Activated naive CD8-positive, alpha-beta T cell treated with anti-CD3 and anti-CD28 coated beads for 36 hours (primary cell): ENCODE data around the gene MSI2. TPM values are rescaled to one million over a fixed set of nuclear protein-coding genes. Genes with fewer than 3 reads are reported as not detected.

ENCODE experiments used
- DNase-seq: peaks from one replicate; pipeline ENCODE4 v3.0.0; 2021
- H3K27ac Mint-ChIP-seq: one replicate; pipeline ENCODE4 v1.8.0; 2022; ENCODE audit warnings: mild to moderate bottlenecking, moderate library complexity, mixed read lengths
- H3K27me3 Mint-ChIP-seq: one replicate; pipeline ENCODE4 v1.8.0; 2022; ENCODE audit warnings: mild to moderate bottlenecking, mixed read lengths
- H3K36me3 Mint-ChIP-seq: one replicate; pipeline ENCODE4 v1.8.0; 2021; ENCODE audit warnings: mild to moderate bottlenecking, mixed read lengths
- H3K4me1 Mint-ChIP-seq: one replicate; pipeline ENCODE4 v1.8.0; 2021; ENCODE audit warnings: mixed read lengths
- H3K4me3 Mint-ChIP-seq: one replicate; pipeline ENCODE4 v1.8.0; 2022; ENCODE audit warnings: mild to moderate bottlenecking, moderate library complexity, mixed read lengths
- H3K9me3 Mint-ChIP-seq: one replicate; pipeline ENCODE4 v1.8.0; 2022; ENCODE audit warnings: mixed read lengths
- total RNA-seq, 2 experiments: library from RNA; stranded (reverse); gene quantifications; one replicate each; pipeline ENCODE4 v1.2.3, GENCODE V29; 2021

MSI2 gene
- total RNA-seq, 2 experiments from 2014 or later: 48.0 to 49.4 TPM

DNA sequence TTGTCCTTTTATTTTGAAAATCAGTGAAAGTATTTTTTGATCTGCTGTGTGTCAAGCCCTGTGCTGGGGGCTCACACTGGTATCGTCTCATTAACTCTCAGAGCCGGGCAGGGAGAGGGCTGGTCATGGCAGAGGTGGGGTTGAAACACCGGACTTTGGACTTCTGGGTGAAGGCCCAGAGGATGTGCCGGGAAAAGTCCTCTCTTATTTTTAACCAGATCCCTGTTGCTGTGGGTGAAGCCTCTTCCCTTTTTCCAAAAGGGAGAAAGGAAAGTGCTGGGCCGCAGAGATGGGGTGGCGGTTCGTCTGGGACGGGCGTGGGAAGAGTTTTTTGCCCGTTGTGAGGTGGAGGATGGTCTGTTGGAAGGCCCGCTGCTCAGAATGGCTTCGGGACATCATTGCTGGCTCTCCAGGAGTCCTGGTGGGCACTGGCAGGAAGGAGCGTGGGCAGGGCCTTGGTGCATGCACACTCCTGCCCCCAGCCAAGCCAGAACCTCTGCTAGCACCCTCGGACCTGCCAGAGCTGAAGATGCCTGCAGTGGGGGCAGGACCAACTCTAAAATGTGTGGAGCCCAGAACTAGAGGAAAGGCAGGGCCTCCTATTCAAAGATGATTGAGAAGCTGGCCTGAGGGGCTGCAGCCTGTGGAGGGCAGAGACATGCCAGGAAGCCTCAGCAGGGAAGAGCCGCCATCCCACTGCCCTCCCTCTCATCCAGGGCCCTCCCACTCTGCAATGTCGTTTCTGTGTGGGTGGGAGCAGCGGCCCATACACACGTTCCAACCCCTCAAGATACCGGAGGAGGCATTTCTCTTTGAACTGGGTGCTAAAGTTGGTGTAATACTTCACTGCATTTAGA is 275.6 kb downstream of the MSI2 start:
- peaks cover 4% of the 10 kb centered on the region for H3K36me3 Mint-ChIP-seq
- no peaks in the 10 kb centered on the region for H3K9me3 Mint-ChIP-seq
- no peak for DNase-seq
- H3K4me3 Mint-ChIP-seq: no peak overlapping the region
- H3K4me1 Mint-ChIP-seq: peaks cover 42% of the 10 kb centered on the region
- no peaks in the 10 kb centered on the region for H3K27me3 Mint-ChIP-seq
- peak overlapping the region; percentile 55 for H3K27ac Mint-ChIP-seq

DNA sequence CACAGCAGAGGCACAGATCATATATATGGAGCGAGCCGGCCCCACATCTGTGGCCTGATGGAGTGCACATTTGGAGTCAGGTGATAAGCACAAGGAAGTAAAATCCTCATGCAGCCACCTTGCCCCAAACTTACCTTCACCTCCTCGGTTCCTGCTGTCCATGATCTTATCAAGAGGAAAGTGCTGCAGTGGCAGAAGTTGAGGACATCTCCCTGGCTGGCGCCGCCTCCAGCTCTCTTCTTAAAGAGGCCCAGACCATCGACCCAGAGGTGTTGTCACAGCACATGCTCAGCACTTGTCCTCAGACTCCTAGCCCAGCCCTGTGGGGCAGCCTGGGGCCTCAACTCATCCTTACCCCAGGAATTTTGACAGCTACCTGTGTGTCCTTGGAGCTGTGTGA is 276.2 kb downstream of the MSI2 start:
- H3K9me3 Mint-ChIP-seq: no peaks in the 10 kb centered on the region
- no peak overlapping the region for H3K4me3 Mint-ChIP-seq
- peak overlapping the region; percentile 55 for H3K27ac Mint-ChIP-seq
- H3K27me3 Mint-ChIP-seq: no peaks in the 10 kb centered on the region
- peaks cover 46% of the 10 kb centered on the region for H3K4me1 Mint-ChIP-seq
- peaks cover 4% of the 10 kb centered on the region for H3K36me3 Mint-ChIP-seq
- DNase-seq: no peak

DNA sequence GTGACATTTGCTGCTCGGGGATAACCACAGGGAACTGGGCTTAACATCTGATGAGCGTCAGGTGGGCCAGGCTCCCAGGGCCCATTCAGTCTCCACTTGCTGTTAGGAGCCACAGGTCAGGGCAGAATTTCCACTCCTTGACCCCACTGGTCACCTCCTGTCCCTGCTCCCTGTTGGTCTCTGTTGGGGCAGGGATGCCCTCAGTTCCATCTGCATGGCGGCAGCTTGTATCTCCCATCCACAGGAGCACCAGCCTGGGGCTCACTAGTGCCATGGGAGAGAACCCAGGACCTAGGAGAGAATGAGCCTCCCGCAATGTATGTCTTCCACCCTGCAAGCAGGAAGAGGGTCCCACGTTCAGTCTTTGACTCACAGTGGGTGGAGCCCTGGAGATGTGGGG is 276.6 kb downstream of the MSI2 start:
- Mint-ChIP-seq H3K27me3 (no peaks in the 10 kb centered on the region), H3K36me3 (peaks cover 4% of the 10 kb centered on the region), H3K4me3 (no peak overlapping the region), H3K4me1 (peaks cover 47% of the 10 kb centered on the region), H3K9me3 (no peaks in the 10 kb centered on the region), H3K27ac (no peak overlapping the region)
- DNase-seq: no peak

DNA sequence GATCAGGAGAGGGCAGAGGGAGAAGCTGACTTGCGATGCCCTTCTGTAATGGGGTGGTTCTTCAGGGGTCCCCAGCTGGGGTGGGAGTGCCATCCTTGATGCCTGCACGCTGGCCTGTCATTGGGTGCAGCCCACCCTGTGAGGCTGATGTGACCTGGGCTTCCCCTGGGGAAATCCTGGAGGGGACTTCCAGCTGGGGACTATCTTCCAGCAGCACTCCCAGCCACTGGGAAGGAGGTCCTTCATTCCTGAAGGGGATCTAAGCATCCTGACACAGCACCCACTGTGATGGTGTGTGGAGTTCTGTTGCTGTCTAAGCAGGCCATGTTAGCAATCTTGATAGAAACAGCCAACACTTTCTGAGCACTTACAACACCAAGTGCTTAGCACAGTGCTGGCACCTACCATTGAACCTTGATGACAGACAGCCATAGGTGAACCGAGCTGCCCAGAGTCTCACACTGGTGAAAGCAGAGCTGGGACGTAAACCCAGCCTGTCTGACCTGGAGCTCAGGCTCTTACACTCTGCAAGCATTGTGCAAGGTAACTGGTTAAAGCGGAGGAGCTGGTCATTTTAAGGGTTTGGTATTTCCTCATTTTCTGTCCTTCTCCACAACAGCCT is 277.5 kb downstream of the MSI2 start:
- peaks cover 52% of the 10 kb centered on the region for H3K4me1 Mint-ChIP-seq
- H3K9me3 Mint-ChIP-seq: no peaks in the 10 kb centered on the region
- no peak for DNase-seq
- H3K4me3 Mint-ChIP-seq: no peak overlapping the region
- no peaks in the 10 kb centered on the region for H3K27me3 Mint-ChIP-seq
- H3K36me3 Mint-ChIP-seq: peaks cover 4% of the 10 kb centered on the region
- H3K27ac Mint-ChIP-seq: no peak overlapping the region

DNA sequence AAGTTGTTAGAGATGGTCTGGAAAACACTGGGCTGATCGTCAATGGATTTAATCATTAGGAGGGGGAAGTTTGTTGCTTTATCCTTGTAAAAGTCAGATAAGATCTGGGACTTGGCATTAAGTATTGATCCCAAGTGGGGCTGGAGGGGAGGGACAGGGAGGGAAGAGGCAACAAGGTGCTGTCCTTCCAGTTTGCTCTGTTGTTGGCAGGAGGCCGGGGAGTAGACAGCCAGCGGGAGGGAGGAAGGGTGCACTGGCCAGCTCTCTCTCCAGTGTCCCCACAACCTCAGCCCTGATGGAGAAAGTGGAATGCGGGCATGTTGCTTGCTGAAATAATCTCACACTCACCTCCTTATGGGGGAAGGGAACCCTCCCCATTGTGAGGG is 278.5 kb downstream of the MSI2 start:
- Mint-ChIP-seq H3K4me1 (peaks cover 47% of the 10 kb centered on the region), H3K4me3 (no peak overlapping the region), H3K36me3 (peaks cover 4% of the 10 kb centered on the region), H3K27ac (no peak overlapping the region), H3K27me3 (no peaks in the 10 kb centered on the region), H3K9me3 (no peaks in the 10 kb centered on the region)
- no peak for DNase-seq

DNA sequence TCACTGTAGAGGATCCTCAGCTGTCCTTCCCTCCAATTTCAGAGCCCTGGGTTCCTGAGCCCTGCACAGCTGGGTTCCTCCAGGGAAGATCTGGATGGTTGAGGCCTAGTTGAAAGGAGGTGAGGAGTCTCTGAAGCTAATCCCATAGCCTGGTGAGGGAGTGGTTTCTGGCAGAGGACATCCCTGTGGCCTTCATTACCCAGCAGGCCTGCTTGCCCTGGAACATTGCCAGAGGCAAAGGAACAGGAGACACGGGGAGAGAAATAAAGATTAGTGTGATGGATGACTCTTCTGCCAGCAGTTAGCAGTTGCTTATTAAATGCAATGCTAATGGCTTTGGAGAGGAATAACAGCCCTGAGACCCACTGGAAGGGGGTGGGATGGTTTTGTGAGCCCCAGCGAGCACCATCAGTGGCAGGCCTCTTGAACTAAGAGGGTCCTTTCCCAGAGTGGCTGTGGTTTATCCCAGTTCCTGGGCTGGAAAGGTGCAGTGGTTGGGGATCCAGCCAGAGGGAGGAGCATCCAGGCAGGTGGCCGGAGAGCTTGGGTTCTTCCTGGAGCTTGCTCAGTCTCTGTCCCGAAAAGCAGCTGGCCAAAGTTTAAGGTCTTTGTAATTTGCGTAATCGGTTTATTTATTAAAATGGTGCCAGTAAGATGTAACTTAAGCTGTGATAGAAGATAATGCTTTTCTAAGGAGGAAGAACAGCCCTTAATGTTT is 279.1 kb downstream of the MSI2 start:
- DNase-seq: no peak
- Mint-ChIP-seq H3K27me3 (no peaks in the 10 kb centered on the region), H3K36me3 (peaks cover 4% of the 10 kb centered on the region), H3K4me1 (peaks cover 41% of the 10 kb centered on the region), H3K9me3 (no peaks in the 10 kb centered on the region), H3K27ac (no peak overlapping the region), H3K4me3 (no peak overlapping the region)

DNA sequence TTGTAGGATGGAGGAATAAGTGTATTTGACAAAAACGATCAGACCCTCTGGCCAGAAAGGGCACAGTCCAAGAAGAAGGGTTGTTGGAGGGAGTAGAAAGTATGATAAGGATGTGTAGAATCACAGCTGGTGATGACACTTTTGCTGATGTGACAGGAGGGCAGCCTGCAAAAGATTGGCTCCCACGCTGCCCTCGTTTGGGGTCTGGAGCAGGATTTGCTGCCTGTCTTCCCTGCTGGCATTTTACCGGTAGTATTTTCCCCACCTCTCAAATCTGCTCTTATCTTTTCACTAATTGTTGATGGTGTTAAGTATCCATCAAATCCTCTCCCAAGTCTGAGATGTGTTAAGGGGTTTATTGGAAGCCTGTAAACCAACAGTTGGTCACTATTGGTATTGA is 280.0 kb downstream of the MSI2 start:
- no peaks in the 10 kb centered on the region for H3K9me3 Mint-ChIP-seq
- no peak overlapping the region for H3K4me3 Mint-ChIP-seq
- DNase-seq: no peak
- peaks cover 36% of the 10 kb centered on the region for H3K4me1 Mint-ChIP-seq
- no peak overlapping the region for H3K27ac Mint-ChIP-seq
- H3K27me3 Mint-ChIP-seq: no peaks in the 10 kb centered on the region
- H3K36me3 Mint-ChIP-seq: peaks cover 2% of the 10 kb centered on the region

DNA sequence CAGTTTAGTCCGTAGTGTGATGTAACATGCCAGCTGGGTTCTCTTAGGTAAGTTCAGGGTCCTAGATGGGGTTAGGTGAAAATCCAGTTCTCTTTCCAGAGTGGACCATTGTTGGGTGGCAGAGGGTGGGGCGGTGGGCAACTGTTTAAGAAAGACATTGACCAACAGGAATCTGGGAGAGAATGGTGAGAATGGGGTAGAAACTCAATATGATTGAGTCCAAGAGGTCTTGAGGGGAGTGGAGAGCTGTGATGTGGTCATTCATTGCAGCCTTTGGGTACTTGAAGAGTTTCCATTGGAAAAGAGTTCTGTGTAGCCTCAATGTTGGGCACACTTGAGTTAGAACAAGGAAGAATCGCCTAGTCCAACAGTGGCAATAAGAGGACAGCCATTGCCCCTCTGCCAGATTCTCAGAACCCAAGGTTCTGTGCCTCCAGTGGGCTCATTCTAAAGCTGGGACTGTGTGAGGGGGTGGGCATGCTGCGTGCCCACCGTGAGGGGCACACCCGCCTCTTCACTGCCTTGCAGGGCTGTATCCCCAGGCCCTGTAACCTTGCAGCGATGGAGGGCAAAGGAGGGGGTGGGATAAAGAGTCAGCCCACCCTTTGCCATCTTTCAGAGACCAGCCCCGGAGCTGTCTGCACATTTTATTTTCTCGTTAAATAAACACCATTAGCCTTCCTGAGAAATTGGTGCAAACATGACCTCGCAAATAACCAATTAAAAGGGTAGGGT is 280.6 kb downstream of the MSI2 start:
- Mint-ChIP-seq H3K27me3 (no peaks in the 10 kb centered on the region), H3K9me3 (no peaks in the 10 kb centered on the region), H3K36me3 (peaks cover 2% of the 10 kb centered on the region), H3K4me3 (peak overlapping the region; percentile 53), H3K27ac (peak overlapping the region; percentile 45), H3K4me1 (peaks cover 32% of the 10 kb centered on the region)
- DNase-seq: no peak

DNA sequence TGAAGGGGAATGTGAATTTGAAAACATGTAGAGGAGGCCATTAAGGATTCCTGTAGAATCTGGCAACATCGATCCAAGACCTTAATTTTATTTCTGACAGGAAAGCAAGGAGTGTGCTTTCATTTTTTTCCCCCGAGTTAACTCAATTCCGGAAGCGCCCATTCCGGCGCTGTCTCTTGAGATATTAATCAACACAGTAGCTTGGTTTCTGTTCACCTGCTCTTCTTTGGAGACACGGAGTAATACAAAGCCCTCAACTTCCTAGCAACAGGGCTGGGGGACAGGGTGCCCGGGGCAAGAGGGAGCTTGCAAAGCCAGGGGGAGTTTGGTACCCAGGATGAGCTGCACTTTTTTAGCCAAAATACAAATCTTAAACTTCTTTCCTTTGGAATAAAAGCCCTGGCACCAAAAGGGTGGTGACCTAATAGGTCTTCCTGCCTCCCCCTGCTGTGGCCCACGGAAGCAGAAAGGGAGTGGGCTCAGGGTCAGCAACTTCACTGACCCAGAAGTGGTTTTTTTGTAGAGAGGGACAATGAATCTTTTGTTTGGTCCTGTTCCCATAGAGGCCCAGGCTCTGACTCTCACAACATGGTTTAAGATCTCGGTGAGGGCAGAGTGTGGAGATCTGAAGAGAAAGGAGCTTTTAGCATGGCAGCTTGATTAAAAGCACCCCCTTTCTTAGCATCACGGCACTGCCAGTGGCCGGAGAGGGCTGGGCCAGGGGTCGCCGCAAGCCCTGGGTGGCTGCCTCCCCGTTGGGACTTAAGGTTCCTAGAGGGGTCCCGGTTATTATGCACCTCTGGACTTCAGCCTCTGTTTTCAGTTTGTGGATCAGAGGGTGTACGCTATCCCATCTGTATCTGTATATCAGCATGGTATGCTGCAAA is 281.4 kb downstream of the MSI2 start:
- DNase-seq: no peak
- H3K27me3 Mint-ChIP-seq: no peaks in the 10 kb centered on the region
- H3K36me3 Mint-ChIP-seq: peaks cover 2% of the 10 kb centered on the region
- peaks cover 25% of the 10 kb centered on the region for H3K4me1 Mint-ChIP-seq
- H3K4me3 Mint-ChIP-seq: peak overlapping the region; percentile 53
- no peaks in the 10 kb centered on the region for H3K9me3 Mint-ChIP-seq
- H3K27ac Mint-ChIP-seq: peak overlapping the region; percentile 45

DNA sequence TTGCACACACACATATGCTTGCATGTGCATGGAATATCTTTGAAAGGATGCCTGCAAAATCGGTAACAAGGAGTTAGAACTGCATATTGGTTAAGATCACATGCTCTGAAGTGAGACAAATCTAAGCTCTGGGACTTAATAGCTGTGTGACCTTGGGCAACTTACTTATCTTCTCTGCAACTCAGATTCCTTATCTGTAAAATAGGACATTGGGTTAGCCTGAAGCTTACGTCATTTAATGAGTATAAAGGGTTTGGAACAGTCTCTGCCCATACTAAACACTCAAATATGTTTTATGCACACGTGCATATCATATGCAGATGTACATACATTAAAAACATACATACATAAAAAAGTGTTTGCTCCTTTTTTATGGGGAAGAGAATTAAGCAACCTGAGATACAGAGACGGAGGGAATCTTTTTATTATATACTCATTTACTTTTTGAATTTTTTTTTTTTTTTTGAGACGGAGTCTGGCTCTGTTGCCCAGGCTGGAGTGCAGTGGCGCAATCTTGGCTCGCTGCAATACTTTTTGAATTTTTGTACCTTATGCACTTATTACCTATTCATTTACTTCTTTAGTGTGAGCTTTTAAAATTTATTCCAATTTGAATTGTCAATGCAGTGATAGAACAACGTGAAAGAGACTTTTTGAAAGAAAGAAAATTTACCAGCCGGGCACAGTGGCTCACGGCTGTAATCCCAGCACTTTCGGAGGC is 282.6 kb downstream of the MSI2 start:
- H3K36me3 Mint-ChIP-seq: peaks cover 2% of the 10 kb centered on the region
- H3K27me3 Mint-ChIP-seq: no peaks in the 10 kb centered on the region
- DNase-seq: no peak
- no peak overlapping the region for H3K4me3 Mint-ChIP-seq
- H3K4me1 Mint-ChIP-seq: peaks cover 18% of the 10 kb centered on the region
- H3K9me3 Mint-ChIP-seq: no peaks in the 10 kb centered on the region
- H3K27ac Mint-ChIP-seq: no peak overlapping the region

DNA sequence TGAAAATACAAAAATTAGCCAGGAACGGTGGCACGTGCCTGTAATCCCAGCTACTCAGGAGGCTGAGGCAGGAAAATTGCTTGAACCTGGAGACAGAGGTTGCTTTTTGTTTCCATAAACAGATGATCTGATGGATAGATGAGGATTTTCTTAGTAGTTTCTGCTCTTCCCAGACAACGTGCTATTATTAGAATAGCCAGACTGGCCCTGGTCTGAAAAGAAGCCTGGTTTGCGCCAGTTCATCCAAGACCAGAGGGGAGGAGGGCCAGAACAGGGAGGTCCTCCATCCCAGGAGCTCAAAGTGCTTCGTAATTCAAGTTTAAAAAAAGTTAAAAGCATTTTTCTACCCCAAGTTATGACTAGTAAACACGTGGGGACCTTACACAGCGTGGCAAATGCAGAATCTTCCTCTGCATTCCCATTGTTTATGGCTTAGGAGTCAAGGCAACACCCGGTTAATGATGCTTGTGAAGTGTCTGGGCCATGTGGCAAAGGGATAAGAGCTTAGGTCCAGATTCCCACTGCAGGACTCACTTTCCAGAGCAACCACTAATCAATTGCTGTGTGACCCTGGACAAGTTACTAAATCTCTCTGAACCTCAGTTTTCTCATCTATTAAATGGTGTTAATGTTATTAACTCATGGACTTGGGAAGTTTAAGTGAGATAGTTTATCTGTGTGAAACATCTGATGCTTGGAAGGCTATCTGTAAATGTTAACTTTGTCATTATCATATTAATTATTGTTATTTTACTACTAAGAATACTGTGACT is 283.4 kb downstream of the MSI2 start:
- H3K9me3 Mint-ChIP-seq: no peaks in the 10 kb centered on the region
- no peak for DNase-seq
- H3K4me1 Mint-ChIP-seq: peaks cover 22% of the 10 kb centered on the region
- no peaks in the 10 kb centered on the region for H3K27me3 Mint-ChIP-seq
- H3K36me3 Mint-ChIP-seq: peaks cover 2% of the 10 kb centered on the region
- H3K4me3 Mint-ChIP-seq: no peak overlapping the region
- no peak overlapping the region for H3K27ac Mint-ChIP-seq

DNA sequence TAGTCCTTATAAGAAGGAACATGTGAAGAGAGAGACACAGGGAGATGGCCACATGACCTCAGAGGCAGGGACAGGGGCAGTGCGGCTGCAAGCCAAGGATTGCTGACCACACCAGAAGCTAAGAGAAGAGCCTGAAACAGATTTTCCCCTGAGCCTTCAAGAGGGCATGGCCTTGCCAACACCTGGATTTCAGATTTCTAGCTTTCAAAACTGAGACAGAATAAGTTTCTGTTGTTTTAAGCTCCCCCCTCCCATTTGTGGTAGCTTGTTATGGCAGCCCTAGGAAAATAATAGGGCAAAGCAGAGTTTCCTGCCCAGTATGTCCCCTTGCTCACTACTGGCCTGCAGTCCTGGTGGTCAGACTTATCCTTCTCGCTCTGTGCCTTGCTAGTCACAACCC is 284.3 kb downstream of the MSI2 start:
- no peak overlapping the region for H3K27ac Mint-ChIP-seq

DNA sequence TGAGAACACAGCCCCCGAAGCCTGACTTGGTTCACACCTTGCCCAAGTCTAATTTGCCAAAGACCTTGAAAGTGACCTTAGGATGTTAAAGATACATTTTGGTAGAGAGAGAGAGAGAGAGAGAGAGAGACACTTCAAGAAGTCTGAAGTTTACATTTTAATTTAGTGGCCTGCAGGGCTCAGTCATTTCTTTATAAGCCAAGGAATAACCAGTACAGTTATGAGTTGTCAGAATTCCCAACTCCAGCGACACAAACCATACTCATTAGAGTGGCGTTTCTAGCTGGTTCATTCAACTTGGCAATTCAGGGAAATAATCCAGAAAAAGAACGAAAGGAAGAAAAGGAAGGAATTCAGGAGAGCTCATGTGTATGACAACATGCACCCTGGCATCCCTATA is 284.7 kb downstream of the MSI2 start:
- Mint-ChIP-seq H3K4me3 (no peak overlapping the region), H3K4me1 (peaks cover 27% of the 10 kb centered on the region), H3K27me3 (no peaks in the 10 kb centered on the region), H3K9me3 (no peaks in the 10 kb centered on the region), H3K27ac (no peak overlapping the region), H3K36me3 (no peaks in the 10 kb centered on the region)
- no peak for DNase-seq

More for the DNA sequence above, 284.3 kb downstream of the MSI2 start:
- H3K9me3 Mint-ChIP-seq: no peaks in the 10 kb centered on the region
- no peaks in the 10 kb centered on the region for H3K36me3 Mint-ChIP-seq
- H3K4me3 Mint-ChIP-seq: no peak overlapping the region
- DNase-seq: no peak
- H3K27me3 Mint-ChIP-seq: no peaks in the 10 kb centered on the region
- peaks cover 27% of the 10 kb centered on the region for H3K4me1 Mint-ChIP-seq
